Measurements from ENCODE around the gene PACRGL.

PACRGL gene

GRCh38 chr4:20682853-20683252 is 17.4 kb upstream of the PACRGL start:
- no peak overlapping the region for H3K4me3 ChIP-seq (ENCODE audit: low read depth, low read length)
- DNase-seq = no peak
- H3K27ac ChIP-seq (ENCODE audit: low read depth, low read length) = no peak overlapping the region
- H3K9me3 ChIP-seq (ENCODE audit: insufficient read depth, low read depth, low read length) = no peaks in the 10 kb centered on the region
- no CpG with 5 or more reads among the region's 3 CpGs for WGBS (ENCODE audit: extremely low coverage, insufficient coverage, insufficient read length)
- no peak overlapping the region for H2BK5ac ChIP-seq (ENCODE audit: low read depth, low read length, poor library complexity)
- H3K9ac ChIP-seq (ENCODE audit: low read length) = no peak overlapping the region
- no peak overlapping the region for H2AFZ ChIP-seq (ENCODE audit: insufficient read depth, low read length, poor library complexity)
- H2BK12ac ChIP-seq (ENCODE audit: low read length) = no peak overlapping the region
- H3K18ac ChIP-seq (ENCODE audit: low read length) = no peak overlapping the region
- H3K36me3 ChIP-seq (ENCODE audit: control insufficient read depth in 1 of 2, insufficient read depth in 2 of 2, low read length in 2 of 2) = no peaks in the 10 kb centered on the region
- no peak overlapping the region for H3K4ac ChIP-seq (ENCODE audit: low read depth, low read length)
- no peak overlapping the region for H3K23ac ChIP-seq (ENCODE audit: low read length)
- H4K8ac ChIP-seq (ENCODE audit: low read depth, low read length) = no peak overlapping the region
- H4K91ac ChIP-seq (ENCODE audit: low read depth, low read length) = no peak overlapping the region
- no peak overlapping the region for H3K14ac ChIP-seq (ENCODE audit: low read length)
- no peak overlapping the region for H4K12ac ChIP-seq (ENCODE audit: low read depth, low read length)
- no peaks in the 10 kb centered on the region for H3K27me3 ChIP-seq (ENCODE audit: insufficient read depth, low read length)
- H2AK5ac ChIP-seq (ENCODE audit: low read length) = no peak overlapping the region
- no peaks in the 10 kb centered on the region for H3K79me2 ChIP-seq (ENCODE audit: control insufficient read depth, insufficient read depth, low read length, poor library complexity)
- H2BK120ac ChIP-seq (ENCODE audit: insufficient read depth, low read length, poor library complexity) = no peak overlapping the region
- H3K79me1 ChIP-seq (ENCODE audit: low read length) = no peaks in the 10 kb centered on the region
- H3K4me2 ChIP-seq (ENCODE audit: low read length) = no peak overlapping the region
- H3K4me1 ChIP-seq (ENCODE audit: control insufficient read depth in 1 of 2, insufficient read depth in 2 of 2, low read length in 2 of 2) = no peaks in the 10 kb centered on the region

- Histone ChIP-seq H3K79me2 (ENCODE audit: control insufficient read depth, insufficient read depth, low read length, poor library complexity) (no peaks in the 10 kb centered on the region), H2BK12ac (ENCODE audit: low read length) (no peak overlapping the region), H4K8ac (ENCODE audit: low read depth, low read length) (no peak overlapping the region), H3K18ac (ENCODE audit: low read length) (no peak overlapping the region), H3K27ac (ENCODE audit: low read depth, low read length) (no peak overlapping the region), H3K36me3 (ENCODE audit: control insufficient read depth in 1 of 2, insufficient read depth in 2 of 2, low read length in 2 of 2) (no peaks in the 10 kb centered on the region), H2AK5ac (ENCODE audit: low read length) (no peak overlapping the region), H3K4me3 (ENCODE audit: low read depth, low read length) (no peak overlapping the region), H2BK5ac (ENCODE audit: low read depth, low read length, poor library complexity) (no peak overlapping the region), H3K4ac (ENCODE audit: low read depth, low read length) (no peak overlapping the region), H3K4me1 (ENCODE audit: control insufficient read depth in 1 of 2, insufficient read depth in 2 of 2, low read length in 2 of 2) (no peaks in the 10 kb centered on the region), H3K27me3 (ENCODE audit: insufficient read depth, low read length) (no peaks in the 10 kb centered on the region), H3K9me3 (ENCODE audit: insufficient read depth, low read depth, low read length) (no peaks in the 10 kb centered on the region), H3K9ac (ENCODE audit: low read length) (no peak overlapping the region), H3K79me1 (ENCODE audit: low read length) (no peaks in the 10 kb centered on the region), H3K23ac (ENCODE audit: low read length) (no peak overlapping the region), H4K91ac (ENCODE audit: low read depth, low read length) (no peak overlapping the region), H3K14ac (ENCODE audit: low read length) (no peak overlapping the region), H4K12ac (ENCODE audit: low read depth, low read length) (no peak overlapping the region), H2AFZ (ENCODE audit: insufficient read depth, low read length, poor library complexity) (no peak overlapping the region), H3K4me2 (ENCODE audit: low read length) (no peak overlapping the region), H2BK120ac (ENCODE audit: insufficient read depth, low read length, poor library complexity) (no peak overlapping the region)
- no CpG with 5 or more reads among the region's 3 CpGs for WGBS (ENCODE audit: extremely low coverage, insufficient coverage, insufficient read length)
- no peak for DNase-seq
These were observed 16.5 kb upstream of the PACRGL start for GRCh38 chr4:20683766-20684165.

GRCh38 chr4:20684852-20685763 is 15.2 kb upstream of the PACRGL start:
- H3K18ac ChIP-seq (ENCODE audit: low read length) = no peak overlapping the region
- WGBS (ENCODE audit: extremely low coverage, insufficient coverage, insufficient read length) = no CpG with 5 or more reads among the region's 6 CpGs
- no peaks in the 10 kb centered on the region for H3K27me3 ChIP-seq (ENCODE audit: insufficient read depth, low read length)
- no peak overlapping the region for H4K91ac ChIP-seq (ENCODE audit: low read depth, low read length)
- no peak overlapping the region for H2BK120ac ChIP-seq (ENCODE audit: insufficient read depth, low read length, poor library complexity)
- no peak overlapping the region for H3K4ac ChIP-seq (ENCODE audit: low read depth, low read length)
- H3K4me3 ChIP-seq (ENCODE audit: low read depth, low read length) = no peak overlapping the region
- no peak overlapping the region for H4K8ac ChIP-seq (ENCODE audit: low read depth, low read length)
- no peak overlapping the region for H3K23ac ChIP-seq (ENCODE audit: low read length)
- DNase-seq = peak in 1 of 2 donors; percentile 70
- no peak overlapping the region for H2BK12ac ChIP-seq (ENCODE audit: low read length)
- H2AK5ac ChIP-seq (ENCODE audit: low read length) = no peak overlapping the region
- H3K36me3 ChIP-seq (ENCODE audit: control insufficient read depth in 1 of 2, insufficient read depth in 2 of 2, low read length in 2 of 2) = no peaks in the 10 kb centered on the region
- H4K12ac ChIP-seq (ENCODE audit: low read depth, low read length) = no peak overlapping the region
- H2AFZ ChIP-seq (ENCODE audit: insufficient read depth, low read length, poor library complexity) = no peak overlapping the region
- no peaks in the 10 kb centered on the region for H3K79me1 ChIP-seq (ENCODE audit: low read length)
- H3K9me3 ChIP-seq (ENCODE audit: insufficient read depth, low read depth, low read length) = no peaks in the 10 kb centered on the region
- H3K27ac ChIP-seq (ENCODE audit: low read depth, low read length) = no peak overlapping the region
- H3K4me1 ChIP-seq (ENCODE audit: control insufficient read depth in 1 of 2, insufficient read depth in 2 of 2, low read length in 2 of 2) = no peaks in the 10 kb centered on the region
- H3K14ac ChIP-seq (ENCODE audit: low read length) = no peak overlapping the region
- no peaks in the 10 kb centered on the region for H3K79me2 ChIP-seq (ENCODE audit: control insufficient read depth, insufficient read depth, low read length, poor library complexity)
- no peak overlapping the region for H3K9ac ChIP-seq (ENCODE audit: low read length)
- H3K4me2 ChIP-seq (ENCODE audit: low read length) = no peak overlapping the region
- H2BK5ac ChIP-seq (ENCODE audit: low read depth, low read length, poor library complexity) = no peak overlapping the region

GRCh38 chr4:20687864-20688263 is 12.4 kb upstream of the PACRGL start:
- no peaks in the 10 kb centered on the region for H3K36me3 ChIP-seq (ENCODE audit: control insufficient read depth in 1 of 2, insufficient read depth in 2 of 2, low read length in 2 of 2)
- WGBS (ENCODE audit: extremely low coverage, insufficient coverage, insufficient read length) = no CpG with 5 or more reads among the region's 3 CpGs
- no peak overlapping the region for H3K4me3 ChIP-seq (ENCODE audit: low read depth, low read length)
- H2BK12ac ChIP-seq (ENCODE audit: low read length) = no peak overlapping the region
- no peak overlapping the region for H3K18ac ChIP-seq (ENCODE audit: low read length)
- DNase-seq = no peak
- no peaks in the 10 kb centered on the region for H3K79me2 ChIP-seq (ENCODE audit: control insufficient read depth, insufficient read depth, low read length, poor library complexity)
- no peak overlapping the region for H4K91ac ChIP-seq (ENCODE audit: low read depth, low read length)
- no peak overlapping the region for H3K9ac ChIP-seq (ENCODE audit: low read length)
- no peak overlapping the region for H4K12ac ChIP-seq (ENCODE audit: low read depth, low read length)
- no peak overlapping the region for H3K4ac ChIP-seq (ENCODE audit: low read depth, low read length)
- no peak overlapping the region for H2BK120ac ChIP-seq (ENCODE audit: insufficient read depth, low read length, poor library complexity)
- H4K8ac ChIP-seq (ENCODE audit: low read depth, low read length) = no peak overlapping the region
- no peaks in the 10 kb centered on the region for H3K4me1 ChIP-seq (ENCODE audit: control insufficient read depth in 1 of 2, insufficient read depth in 2 of 2, low read length in 2 of 2)
- H3K79me1 ChIP-seq (ENCODE audit: low read length) = no peaks in the 10 kb centered on the region
- no peaks in the 10 kb centered on the region for H3K27me3 ChIP-seq (ENCODE audit: insufficient read depth, low read length)
- no peak overlapping the region for H2AK5ac ChIP-seq (ENCODE audit: low read length)
- H3K9me3 ChIP-seq (ENCODE audit: insufficient read depth, low read depth, low read length) = no peaks in the 10 kb centered on the region
- no peak overlapping the region for H3K4me2 ChIP-seq (ENCODE audit: low read length)
- no peak overlapping the region for H2AFZ ChIP-seq (ENCODE audit: insufficient read depth, low read length, poor library complexity)
- no peak overlapping the region for H3K27ac ChIP-seq (ENCODE audit: low read depth, low read length)
- H3K14ac ChIP-seq (ENCODE audit: low read length) = no peak overlapping the region
- H3K23ac ChIP-seq (ENCODE audit: low read length) = peak overlapping the region; percentile 34
- H2BK5ac ChIP-seq (ENCODE audit: low read depth, low read length, poor library complexity) = no peak overlapping the region
